HUES48 (cell line): ENCODE measurements around the gene MRGPRE.
A peak's percentile ranks its signal among the peaks of the same experiment; 100 is the strongest.

Experiments used
- H3K27ac ChIP-seq: one replicate; pipeline ENCODE4 v1.7.0; 2013; ENCODE audit warnings: low read depth, low read length, inconsistent platforms
- H3K27me3 ChIP-seq: 2 replicates; pipeline ENCODE4 v1.6.1; 2013; ENCODE audit warnings: mild to moderate bottlenecking, low read length; ENCODE audit not compliant: control insufficient read depth, insufficient read depth
- H3K36me3 ChIP-seq: 2 replicates; pipeline ENCODE4 v1.6.1; 2013; ENCODE audit warnings: low read length; ENCODE audit not compliant: control insufficient read depth, insufficient read depth
- H3K4me1 ChIP-seq: 2 replicates; pipeline ENCODE4 v1.6.1; 2013; ENCODE audit warnings: mild to moderate bottlenecking, low read length; ENCODE audit not compliant: control insufficient read depth, insufficient read depth
- H3K4me3 ChIP-seq: 2 replicates; pipeline ENCODE4 v1.5.1; 2013; ENCODE audit warnings: mild to moderate bottlenecking, low read depth, low read length
- H3K9ac ChIP-seq: 2 replicates; pipeline ENCODE4 v1.6.1; 2013; ENCODE audit warnings: mild to moderate bottlenecking, low read depth, low read length, moderate library complexity
- H3K9me3 ChIP-seq: 2 replicates; pipeline ENCODE4 v1.6.1; 2013; ENCODE audit warnings: low read length; ENCODE audit not compliant: control insufficient read depth, insufficient read depth

Gene MRGPRE

DNA sequence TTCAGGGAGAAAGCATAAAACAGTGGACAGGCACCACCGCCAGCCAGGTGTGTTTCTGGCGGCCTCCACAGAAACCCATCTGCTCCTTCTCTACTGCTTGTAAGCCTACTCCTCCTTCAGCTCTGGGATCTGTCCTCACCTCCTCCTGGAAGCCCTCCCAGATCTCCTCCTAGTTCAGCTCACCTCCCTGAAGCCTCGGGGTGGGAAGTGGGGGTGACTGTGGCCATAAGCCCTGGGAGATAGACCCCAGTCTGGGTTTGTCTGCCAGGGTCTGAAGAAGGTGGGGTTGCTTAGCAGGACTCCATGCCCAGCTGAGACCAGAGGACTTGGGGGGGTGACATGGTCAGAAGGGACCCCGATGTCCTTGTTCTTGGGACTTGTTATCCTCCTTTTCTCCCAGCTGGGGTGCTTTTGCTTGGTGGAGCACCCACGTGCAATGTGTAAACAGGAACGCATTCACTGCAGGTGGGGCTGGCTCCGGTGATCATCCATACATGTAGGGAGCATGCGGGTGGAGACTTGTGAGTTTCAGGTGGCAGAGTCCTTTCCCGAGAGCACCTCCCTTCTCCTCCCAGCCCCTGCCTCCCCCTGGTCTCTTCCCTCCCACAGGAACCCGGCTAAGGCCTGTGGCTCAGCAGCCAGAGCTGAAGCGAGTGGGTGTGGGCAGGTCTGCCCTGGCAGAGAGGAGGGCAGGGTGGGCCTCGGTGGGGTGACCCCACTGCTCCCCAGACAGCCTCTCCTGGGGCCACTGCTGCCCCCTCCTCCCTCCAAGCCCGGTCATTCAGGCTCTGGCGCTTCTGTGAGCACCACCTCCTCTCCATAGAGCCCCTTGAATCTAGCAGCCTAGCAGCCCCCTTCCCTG is 39.5 kb downstream of the MRGPRE start:
- no peak overlapping the region for H3K27ac ChIP-seq
- H3K4me3 ChIP-seq: no peak overlapping the region
- no peaks in the 10 kb centered on the region for H3K9me3 ChIP-seq
- no peaks in the 10 kb centered on the region for H3K36me3 ChIP-seq
- H3K27me3 ChIP-seq: no peaks in the 10 kb centered on the region
- peaks cover 26% of the 10 kb centered on the region for H3K4me1 ChIP-seq
- H3K9ac ChIP-seq: no peak overlapping the region

GRCh38 chr11:3191586-3192324 is 40.5 kb downstream of the MRGPRE start:
- Histone ChIP-seq H3K36me3 (no peaks in the 10 kb centered on the region), H3K4me3 (no peak overlapping the region), H3K9ac (no peak overlapping the region), H3K4me1 (peaks cover 26% of the 10 kb centered on the region), H3K27me3 (no peaks in the 10 kb centered on the region), H3K9me3 (no peaks in the 10 kb centered on the region), H3K27ac (no peak overlapping the region)

GRCh38 chr11:3190600-3190999 is 41.6 kb downstream of the MRGPRE start:
- H3K36me3 ChIP-seq: no peaks in the 10 kb centered on the region
- peaks cover 26% of the 10 kb centered on the region for H3K4me1 ChIP-seq
- no peak overlapping the region for H3K27ac ChIP-seq

GRCh38 chr11:3189886-3190583 is 42.2 kb downstream of the MRGPRE start:
- no peaks in the 10 kb centered on the region for H3K36me3 ChIP-seq
- H3K9ac ChIP-seq: no peak overlapping the region
- peaks cover 26% of the 10 kb centered on the region for H3K4me1 ChIP-seq
- H3K9me3 ChIP-seq: no peaks in the 10 kb centered on the region
- no peak overlapping the region for H3K27ac ChIP-seq
- H3K4me3 ChIP-seq: no peak overlapping the region
- H3K27me3 ChIP-seq: no peaks in the 10 kb centered on the region

More at GRCh38 chr11:3190600-3190999, 41.6 kb downstream of the MRGPRE start:
- H3K9ac ChIP-seq: no peak overlapping the region
- H3K4me3 ChIP-seq: no peak overlapping the region
- H3K27me3 ChIP-seq: no peaks in the 10 kb centered on the region
- no peaks in the 10 kb centered on the region for H3K9me3 ChIP-seq

DNA sequence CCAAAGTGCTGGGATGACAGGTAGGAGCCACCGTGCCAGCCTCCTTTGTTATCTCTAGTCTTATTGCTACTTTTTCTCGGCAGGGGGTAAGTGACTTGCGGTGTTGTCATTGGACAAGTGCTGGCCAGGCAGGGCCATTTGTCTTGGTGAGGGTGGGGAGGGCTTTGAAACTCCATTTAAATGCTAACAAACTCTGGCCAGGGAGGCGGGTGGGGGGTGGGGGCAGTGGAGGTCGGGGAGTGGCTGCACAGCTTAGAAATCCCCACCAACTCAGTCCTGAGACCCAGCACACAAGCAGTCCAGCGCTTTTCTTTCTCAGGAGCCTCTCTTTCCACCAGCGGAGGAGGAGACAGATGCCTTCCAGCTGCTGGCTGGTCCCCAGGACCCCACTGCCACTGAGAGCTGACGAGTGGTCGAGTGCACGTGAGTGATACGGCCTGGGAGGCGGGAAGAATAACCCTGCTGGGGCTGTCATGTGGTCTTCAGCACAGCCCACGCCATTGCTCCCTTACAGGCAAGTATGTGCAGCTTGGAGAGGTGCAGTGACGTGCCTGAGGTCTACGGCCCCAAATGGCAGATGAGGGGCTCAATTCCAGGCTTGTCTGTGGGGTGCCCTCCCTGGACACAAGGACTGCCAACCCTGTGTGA is 42.9 kb downstream of the MRGPRE start:
- Histone ChIP-seq H3K36me3 (no peaks in the 10 kb centered on the region), H3K9me3 (no peaks in the 10 kb centered on the region), H3K27me3 (no peaks in the 10 kb centered on the region), H3K4me1 (peaks cover 26% of the 10 kb centered on the region), H3K9ac (no peak overlapping the region), H3K4me3 (no peak overlapping the region; the same call in 1 of the 2 replicates), H3K27ac (peak overlapping the region; percentile 72)

DNA sequence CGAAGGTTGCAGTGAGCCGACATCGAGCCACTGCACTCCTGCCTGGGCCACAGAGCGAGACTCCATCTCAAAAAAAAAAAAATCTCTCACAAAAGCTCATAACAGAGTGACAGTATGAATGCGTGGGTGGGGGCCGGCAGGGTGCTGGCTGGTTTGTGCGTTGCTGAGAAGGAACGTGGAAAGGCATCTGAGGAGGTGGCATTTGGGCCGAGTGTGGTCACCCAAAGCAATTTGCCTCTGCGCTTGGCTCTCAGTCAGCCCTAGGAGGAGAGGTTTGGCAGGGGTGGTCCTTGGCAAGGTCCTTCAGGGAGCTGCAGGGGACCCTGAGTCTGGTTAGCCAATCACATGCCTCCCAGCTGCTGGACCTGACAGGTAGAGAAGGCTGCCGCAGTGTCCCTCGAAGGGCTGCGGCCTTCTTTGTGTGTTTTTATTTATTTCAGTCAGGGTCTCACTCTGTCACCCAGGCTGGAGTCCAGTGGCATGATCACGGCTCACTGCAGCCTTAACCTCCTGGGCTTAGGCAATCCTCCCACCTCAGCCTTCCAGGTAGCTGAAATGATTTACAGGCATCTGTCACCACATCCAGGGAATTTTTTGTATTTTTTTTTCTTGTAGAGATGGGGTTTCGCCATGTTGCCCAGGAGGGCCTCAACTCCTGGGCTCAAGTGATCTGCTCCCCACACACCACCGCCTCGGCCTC is 43.6 kb downstream of the MRGPRE start:
- H3K27me3 ChIP-seq: no peaks in the 10 kb centered on the region
- H3K9me3 ChIP-seq: no peaks in the 10 kb centered on the region
- no peaks in the 10 kb centered on the region for H3K36me3 ChIP-seq
- H3K4me3 ChIP-seq: no peak overlapping the region
- no peak overlapping the region for H3K9ac ChIP-seq
- peaks cover 23% of the 10 kb centered on the region for H3K4me1 ChIP-seq
- H3K27ac ChIP-seq: peak overlapping the region; percentile 11

DNA sequence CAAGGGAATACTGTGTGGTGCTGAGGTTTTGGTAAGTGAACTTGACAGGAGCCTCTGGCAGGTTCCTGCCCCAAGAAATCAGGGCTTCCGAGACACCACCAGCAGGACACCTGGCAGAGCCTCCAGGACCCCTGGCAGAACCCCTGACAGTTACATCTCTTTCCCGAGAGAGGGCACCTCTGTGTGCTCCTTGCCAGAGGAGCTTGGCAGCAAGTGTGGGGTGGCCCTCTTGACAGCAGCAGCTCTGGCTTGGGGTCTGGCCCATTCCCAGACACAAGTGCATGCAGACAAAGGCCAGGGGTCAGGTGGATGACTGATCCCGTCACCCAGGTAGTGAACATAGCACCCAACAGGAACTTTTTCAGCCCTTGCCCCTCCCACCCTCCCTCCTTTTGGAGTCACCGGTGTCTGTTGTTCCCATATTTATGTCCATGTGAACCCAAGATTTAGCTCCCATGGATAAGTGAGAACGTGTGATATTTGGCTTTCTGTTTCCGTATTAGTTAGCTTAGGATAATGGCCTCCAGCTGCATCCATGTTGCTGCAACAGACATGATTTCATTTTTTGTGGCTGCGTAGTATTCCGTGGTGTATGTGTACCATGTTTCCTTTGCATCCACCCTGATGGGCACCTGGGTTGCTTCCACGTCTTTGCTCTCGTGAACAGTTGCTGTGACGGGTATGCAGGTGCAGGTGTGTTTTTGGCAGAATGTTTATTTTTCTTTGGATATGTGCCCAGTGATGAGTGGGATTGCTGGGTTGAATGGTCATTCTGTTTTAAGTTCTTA is 45.9 kb downstream of the MRGPRE start:
- H3K36me3 ChIP-seq: no peaks in the 10 kb centered on the region
- H3K27ac ChIP-seq: no peak overlapping the region
- H3K4me1 ChIP-seq: peaks cover 21% of the 10 kb centered on the region
- H3K27me3 ChIP-seq: no peaks in the 10 kb centered on the region
- no peaks in the 10 kb centered on the region for H3K9me3 ChIP-seq
- no peak overlapping the region for H3K4me3 ChIP-seq
- H3K9ac ChIP-seq: no peak overlapping the region

GRCh38 chr11:3184732-3185347 is 47.4 kb downstream of the MRGPRE start:
- H3K36me3 ChIP-seq: no peaks in the 10 kb centered on the region
- no peak overlapping the region for H3K9ac ChIP-seq
- peaks cover 16% of the 10 kb centered on the region for H3K4me1 ChIP-seq
- no peak overlapping the region for H3K4me3 ChIP-seq
- H3K9me3 ChIP-seq: no peaks in the 10 kb centered on the region
- H3K27ac ChIP-seq: no peak overlapping the region
- H3K27me3 ChIP-seq: no peaks in the 10 kb centered on the region

- Histone ChIP-seq H3K36me3 (no peaks in the 10 kb centered on the region), H3K27ac (no peak overlapping the region), H3K9me3 (no peaks in the 10 kb centered on the region), H3K27me3 (no peaks in the 10 kb centered on the region), H3K9ac (no peak overlapping the region), H3K4me1 (peaks cover 5% of the 10 kb centered on the region), H3K4me3 (no peak overlapping the region)
Measured at GRCh38 chr11:3183523-3183922, 48.7 kb downstream of the MRGPRE start.
